Activated CD4-positive, alpha-beta T cell treated with anti-CD3 and anti-CD28 coated beads, Interleukin-2, amount 50 U/mL, for 24 hours (primary cell): ENCODE results near the gene IDH2.
"Not testable (repeated sequence)": the region's sequence is repeated elsewhere in the genome, so short reads cannot be mapped to it uniquely, and the experiment has no call there.

ENCODE experiments used
- DNase-seq, 2 donors: peaks; one replicate each; pipeline ENCODE4 v3.0.0-alpha.2; 2020; ENCODE audit warnings: low read depth in 1 of 2, low spot score in 1 of 2

IDH2 gene

GRCh38 chr15:90101969-90102890 is at the start of gene IDH2:
TSS of gene IDH2 (minus strand) at chr15:90102468. CDS start at chr15:90102390, 78 bp downstream.
- peak; percentile 42 to 50 for DNase-seq

- DNase-seq = not testable (repeated sequence)
Measured at GRCh38 chr15:90150551-90150950, 48.3 kb upstream of the IDH2 start.

DNA sequence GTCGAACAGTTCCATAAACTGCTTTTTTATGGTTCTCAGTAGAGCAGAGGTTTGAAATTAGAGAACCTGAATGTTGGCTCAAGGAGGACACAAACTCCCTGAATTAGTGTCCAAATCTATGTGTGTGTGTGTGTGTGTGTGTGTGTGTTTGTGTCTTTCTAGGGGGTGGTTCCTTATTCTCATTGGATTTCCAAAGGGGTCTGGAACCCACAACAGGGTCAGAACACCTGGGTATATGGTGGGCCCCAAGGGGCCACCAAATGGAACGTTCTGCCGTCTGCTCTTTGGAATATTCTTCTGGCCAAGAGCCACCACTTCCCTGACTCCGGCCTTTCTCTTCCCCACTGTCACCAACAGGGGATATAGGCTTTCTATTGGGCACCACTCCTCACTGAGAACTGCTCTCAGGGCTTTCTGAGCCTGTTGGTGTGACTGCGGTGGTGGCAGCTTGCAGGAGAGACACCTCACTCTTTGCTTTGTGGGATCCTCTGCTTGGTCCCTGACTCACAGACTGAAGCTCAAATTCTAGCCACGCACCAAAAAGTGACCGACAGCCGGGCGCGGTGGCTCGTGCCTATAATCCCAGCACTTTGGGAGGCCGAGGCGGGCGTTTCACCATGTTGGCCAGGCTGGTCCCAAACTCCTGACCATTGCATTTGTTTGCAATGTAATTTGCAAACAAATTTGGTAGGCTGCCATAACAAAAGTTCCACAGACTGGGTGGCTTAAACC is 47.5 kb upstream of the IDH2 start:
- DNase-seq = no peak

- DNase-seq = not testable (repeated sequence)
Measured at GRCh38 chr15:90146198-90146761, 44.0 kb upstream of the IDH2 start.

DNA sequence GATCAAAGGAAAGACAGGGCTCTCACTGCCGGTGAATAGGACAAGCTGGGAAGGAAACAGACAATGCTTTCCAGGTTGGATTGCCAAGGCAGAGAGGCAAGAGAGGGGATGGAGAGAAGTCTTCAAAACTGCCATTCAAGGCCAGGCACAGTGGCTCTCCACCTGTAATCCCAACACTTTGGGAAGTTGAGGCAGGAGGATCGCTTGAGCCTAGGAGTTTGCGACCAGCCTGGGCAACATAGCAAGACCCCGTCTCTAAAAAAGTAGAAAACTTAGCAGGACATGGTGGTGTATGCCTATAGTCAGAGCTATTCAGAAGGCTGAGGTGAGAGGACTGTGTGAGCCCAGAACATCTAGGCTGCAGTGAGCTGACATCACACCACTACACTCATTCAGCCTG is 43.5 kb upstream of the IDH2 start:
- no peak for DNase-seq

DNA sequence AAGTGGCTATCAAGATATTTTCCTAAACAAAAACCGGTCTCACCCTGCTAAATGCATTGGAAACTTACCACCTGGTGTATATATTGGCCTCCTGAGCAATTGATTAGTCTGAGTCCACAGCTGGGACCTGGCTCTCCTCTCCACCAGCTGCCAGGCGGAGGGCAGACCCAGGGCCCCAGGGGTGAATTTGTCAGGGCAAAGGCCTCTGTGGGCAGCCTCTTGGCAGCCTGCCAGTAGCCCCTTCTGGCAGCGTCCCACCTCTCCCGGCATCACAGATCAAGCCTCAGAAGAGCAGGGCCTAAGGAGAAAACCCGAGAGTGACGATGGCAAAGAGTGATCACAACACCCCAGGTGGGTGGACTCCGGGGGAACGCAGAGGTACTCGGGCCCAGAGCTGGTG is 43.0 kb upstream of the IDH2 start:
- DNase-seq = no peak

- peak; percentile 25 to 37 for DNase-seq
Measured at GRCh38 chr15:90143166-90143655, 40.9 kb upstream of the IDH2 start.

GRCh38 chr15:90142216-90143165 is 40.2 kb upstream of the IDH2 start:
- DNase-seq = no peak

DNA sequence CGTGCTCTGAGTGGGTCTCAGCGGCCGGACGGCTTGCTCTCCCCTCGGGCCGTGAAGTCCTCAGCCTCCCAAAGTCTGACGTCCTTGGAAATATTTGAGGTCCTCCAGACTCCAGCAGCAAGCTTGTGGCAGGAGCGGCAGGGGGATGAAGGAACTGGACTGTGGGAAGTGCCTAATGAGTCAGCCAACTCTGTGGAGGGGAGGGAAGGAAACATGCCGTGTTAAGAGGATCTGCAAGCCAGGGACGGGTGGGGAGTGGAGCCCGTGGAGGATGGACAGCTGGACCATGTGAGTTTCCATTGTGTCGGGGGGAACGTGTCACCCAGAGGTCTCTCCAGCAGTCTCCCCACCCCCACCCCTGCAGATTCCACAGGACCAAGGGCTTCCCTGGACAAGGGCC is 39.4 kb upstream of the IDH2 start:
- no peak for DNase-seq

- not testable (repeated sequence) for DNase-seq
Measured at GRCh38 chr15:90139549-90139948, 37.3 kb upstream of the IDH2 start.

DNA sequence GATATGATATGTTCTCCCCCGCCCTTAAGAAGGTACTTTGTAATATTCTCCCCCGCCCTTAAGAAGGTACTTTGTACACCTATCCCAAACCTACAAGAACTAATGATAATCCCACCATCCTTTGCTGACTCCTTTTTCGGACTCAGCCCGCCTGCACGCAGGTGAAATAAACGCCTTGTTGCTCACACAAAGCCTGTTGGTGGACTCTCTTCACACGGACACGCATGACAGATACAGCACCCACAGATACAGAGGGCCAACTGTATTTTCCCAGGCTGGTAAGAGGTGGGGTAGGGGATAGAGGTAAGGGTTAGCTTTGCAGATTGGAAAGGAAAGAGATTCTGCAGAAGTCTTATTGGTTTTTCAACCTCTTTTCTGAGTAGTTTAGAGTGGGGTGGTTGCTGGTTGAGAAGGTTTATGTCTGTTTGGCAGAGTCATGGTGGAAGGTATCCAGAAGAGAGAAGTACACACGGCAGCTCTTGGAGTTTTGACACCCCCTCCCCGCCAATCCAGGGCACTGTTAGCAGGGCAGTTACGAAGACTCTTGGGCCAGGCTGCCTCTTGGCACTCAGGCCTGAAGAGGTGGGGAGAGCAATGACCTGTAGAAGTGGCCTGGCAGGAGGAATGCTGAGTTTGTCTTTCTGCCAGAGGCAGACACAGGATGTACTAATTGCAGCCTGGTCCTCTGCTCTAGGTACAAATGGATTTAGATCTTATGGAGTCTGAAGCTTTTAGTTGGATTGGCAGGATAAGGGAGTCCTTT is 36.0 kb upstream of the IDH2 start:
- DNase-seq = no peak

- no peak for DNase-seq
Measured at GRCh38 chr15:90132437-90132836, 30.2 kb upstream of the IDH2 start.

- no peak for DNase-seq
Measured at GRCh38 chr15:90131848-90132247, 29.6 kb upstream of the IDH2 start.

DNA sequence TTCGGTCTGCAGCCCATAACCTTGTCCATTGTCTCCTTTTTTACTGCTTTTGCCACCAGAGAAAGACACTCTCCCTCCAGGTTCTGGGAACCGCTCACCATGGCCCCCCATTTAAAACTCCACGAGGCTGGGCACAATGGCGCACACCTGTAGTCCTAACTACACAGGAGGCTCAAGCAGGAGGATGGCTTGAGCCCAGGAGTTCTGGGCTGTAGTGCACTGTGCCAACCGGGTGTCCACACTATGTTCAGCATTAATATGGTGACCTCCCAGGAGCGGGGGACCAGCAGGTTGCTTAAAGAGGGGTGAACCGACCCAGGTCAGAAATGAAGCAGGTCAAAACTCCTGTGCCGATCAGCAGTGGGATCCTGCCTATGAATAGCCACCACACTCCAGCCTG is 28.0 kb upstream of the IDH2 start:
- no peak for DNase-seq

DNA sequence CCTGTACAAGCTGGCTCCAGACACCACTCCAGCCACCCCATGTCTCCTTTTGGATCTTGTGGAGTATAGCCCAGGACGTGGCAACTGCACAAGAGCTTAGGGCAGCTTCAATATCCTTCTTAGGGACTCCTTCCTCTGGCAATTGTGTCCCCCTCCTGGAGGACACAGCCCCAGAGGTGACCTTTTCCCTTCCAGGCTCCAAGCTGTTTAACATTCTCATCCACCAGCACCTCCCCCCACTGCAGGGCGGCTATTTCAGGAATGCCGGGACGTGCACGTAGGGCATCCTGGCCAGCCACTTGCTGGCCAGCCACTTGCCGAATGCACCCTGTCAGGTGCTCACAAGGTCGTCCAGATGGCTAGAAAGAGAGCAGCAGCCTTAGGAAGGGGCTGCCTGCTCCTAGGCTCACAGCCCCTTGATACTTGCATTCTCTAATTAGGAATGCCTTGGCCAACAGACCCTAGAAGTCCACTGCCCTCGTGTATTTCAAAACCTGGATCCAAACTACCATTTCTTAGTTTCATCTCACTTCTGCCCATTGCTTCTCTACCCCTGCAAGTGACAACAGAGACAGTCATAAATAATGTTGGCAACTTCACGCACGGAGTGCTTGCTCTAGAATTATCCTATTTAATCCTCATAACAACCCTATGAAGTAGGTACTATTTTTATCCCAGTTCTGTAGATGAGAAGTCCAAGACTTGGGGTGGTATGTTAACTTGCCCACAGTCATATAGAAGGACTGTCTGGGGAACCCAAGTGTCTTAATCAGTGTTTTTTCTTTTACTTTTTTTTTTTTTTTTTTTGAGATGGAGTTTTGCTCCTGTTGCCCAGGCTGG is 24.5 kb upstream of the IDH2 start:
- no peak for DNase-seq

GRCh38 chr15:90126022-90126421 is 23.8 kb upstream of the IDH2 start:
- DNase-seq = no peak

- DNase-seq = no peak
Measured at GRCh38 chr15:90124507-90124906, 22.2 kb upstream of the IDH2 start.

- no peak for DNase-seq
Measured at GRCh38 chr15:90121086-90121485, 18.8 kb upstream of the IDH2 start.

DNA sequence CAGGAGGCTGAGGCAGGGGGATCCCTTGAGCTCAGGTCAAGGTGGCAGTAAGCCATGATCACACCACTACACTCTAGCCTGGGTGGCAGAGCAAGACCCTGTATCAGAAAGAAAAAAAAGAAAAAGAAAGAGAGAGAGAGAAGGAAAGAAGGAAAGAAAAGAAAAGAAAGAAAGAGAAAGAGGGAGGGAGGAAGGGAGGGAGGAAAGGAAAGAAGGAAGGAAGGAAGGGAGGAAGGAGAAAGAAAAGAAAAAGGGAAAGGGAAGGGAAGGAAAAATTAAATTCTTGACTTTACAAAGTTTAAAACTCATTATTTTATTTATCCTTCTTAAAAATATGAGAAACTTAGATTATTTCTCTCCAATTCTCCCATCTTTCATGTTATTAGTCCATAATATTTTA is 17.1 kb upstream of the IDH2 start:
- DNase-seq = no peak
